DMS114 treated with DMSO at 0.1 percent for 48 hours (cell line): ENCODE data around the gene SCARF2.

Experiments used
- DNase-seq: peaks from one replicate; lab custom pipeline; 2025; ENCODE audit not compliant: unreplicated experiment; lab: John Stamatoyannopoulos, UW

SCARF2 gene

GRCh38 chr22:20439928-20440575, 2.4 kb upstream of the SCARF2 start:
- DNase-seq = no peak

GRCh38 chr22:20439556-20439927, 1.9 kb upstream of the SCARF2 start:
- DNase-seq = no peak

DNA sequence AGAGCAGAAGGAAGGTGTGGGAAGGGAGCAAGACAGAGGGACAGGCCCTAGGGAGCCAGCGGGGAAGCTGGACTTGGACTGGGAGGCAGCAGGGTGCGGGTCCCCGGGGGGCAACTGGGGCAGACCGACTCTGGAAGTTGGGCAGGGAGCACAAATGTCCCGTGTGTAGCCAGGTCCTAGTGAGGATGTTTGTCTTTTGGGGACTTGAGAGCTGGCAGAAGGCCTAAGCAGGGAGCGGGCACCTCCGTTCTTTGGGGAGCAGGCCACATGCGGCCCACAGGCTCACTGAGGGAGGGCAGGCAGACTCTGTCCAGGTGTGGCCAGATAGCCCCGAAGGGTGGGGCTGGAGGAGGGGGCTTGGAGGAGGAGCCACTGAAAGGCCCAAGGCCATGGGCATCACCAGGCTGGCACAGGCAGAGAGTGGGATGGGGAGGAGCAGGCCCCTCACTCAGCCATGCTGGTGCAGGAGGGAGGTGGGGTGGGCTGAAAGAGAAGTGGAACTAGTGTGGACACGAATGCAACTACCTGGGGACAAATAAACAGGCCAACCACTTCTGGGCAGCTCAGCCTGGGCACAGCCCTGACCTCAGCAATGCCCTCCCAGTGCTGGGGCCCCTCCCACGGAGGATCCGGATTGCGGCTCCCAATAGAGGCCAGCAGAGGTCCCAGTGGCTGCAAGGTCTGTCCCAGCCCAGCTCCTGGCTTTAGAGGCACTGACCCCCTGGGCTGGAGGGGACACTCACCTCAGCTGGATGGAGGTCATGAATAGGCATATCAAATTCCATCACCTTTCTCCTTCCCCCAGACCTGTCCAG, 1.3 kb upstream of the SCARF2 start:
- no peak for DNase-seq

GRCh38 chr22:20438427-20438677, 727 bp upstream of the SCARF2 start:
- DNase-seq = no peak

DNA sequence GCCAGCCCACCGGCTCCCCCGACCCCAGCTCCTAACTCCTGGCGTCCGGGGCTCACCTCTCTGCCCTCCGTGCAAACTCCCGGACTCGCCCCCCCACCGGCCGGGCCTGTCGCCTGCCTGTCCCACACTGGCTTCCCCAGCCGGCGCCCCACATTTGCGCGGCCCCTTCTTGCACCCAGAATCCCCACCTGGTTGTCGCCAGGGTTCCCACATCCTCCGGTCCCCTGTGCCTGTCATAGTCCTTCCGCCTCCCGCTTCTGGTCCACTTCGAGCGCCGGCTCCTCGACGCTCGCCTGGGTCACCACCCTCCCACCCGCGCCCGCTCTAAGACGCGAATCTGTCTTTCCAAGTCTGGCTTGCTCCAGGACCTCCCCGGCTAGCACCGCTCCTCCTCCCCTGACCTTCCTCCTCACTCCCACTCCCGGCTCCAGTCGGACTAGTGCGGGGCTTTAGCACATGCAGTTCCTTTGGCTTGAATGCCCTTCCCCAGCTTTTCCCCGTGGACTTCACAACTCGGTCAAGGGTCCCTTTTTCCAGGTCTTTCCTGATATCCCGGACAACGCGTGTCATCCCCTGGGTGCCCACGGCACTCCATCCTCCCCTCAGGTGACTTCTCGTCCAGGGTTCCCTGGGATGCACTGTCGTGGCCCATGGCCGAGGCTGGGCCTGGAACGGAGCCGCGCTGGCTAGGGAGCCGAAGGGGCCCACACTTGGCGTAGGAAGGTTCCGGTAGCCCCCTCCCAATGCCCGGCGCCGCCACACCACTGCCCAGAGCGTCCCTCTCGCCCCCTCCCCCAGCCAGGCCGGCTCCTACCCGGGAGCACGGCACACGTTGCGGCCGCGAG, 635 bp downstream of the SCARF2 start:
- no peak for DNase-seq

GRCh38 chr22:20436307-20436767, 1.3 kb downstream of the SCARF2 start:
- DNase-seq = no peak

DNA sequence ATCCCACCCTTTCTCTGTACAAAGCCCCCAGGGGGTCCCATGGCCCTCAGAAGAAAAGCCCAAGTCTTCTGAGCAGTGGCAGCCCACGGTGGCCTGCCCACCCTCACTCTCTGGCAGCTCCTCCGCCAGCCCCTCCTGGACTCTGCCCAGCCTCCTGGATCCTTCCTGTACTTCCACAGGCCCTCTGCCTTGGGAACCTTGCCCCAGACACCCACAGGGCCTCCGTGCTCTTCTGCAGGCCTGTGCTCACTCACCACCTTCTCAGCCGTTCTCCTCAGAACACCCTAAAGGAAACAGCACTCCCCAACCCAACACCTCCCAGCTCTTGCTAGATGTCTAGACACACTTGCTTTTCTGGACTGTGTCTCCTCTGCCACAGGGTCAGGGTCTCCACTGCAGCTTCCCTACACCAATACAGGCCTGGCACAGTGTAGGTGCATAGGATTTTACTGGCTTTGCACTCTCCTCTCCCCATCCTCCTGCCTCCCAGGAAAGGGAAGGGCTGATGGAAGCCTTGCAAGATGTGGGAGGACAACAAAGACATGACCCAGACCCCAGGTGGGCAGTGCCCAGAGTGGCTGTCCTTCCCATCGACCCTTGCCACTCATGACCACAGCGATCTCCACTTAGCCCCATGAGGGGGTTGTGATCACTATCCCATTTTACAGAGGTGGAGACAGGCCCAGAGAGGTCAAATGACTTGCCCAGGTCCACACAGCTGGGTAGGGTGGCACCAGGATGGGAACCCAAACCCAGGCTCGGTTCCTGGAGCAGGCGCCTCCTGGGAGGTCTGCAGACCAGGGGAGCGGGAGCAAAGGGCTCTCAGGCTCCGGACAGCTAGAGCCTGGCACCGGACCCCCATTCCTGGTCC, 2.0 kb downstream of the SCARF2 start:
- no peak for DNase-seq

DNA sequence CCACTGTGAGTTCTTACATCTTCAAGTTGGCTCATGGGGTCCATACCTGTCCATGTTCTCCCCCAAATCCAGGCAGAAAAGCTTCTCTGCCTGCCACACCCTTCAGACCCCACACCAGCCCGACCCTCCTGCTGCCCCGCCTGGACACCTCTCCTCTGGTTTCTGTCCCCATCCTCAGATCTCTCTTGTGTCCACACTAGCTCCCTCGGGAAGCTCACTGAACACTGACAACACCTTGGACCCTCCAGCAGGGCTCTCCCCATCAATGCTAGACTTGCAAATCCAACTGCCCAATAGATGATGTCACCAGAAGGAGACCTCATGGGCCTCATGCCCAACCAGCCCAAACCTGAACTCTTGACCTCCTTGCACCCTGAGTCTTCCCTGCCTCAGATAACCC, 2.9 kb downstream of the SCARF2 start:
- no peak for DNase-seq

- no peak for DNase-seq
Observed at GRCh38 chr22:20434264-20434751, 3.3 kb downstream of the SCARF2 start.

GRCh38 chr22:20433686-20434241, 3.9 kb downstream of the SCARF2 start:
- DNase-seq = no peak

DNA sequence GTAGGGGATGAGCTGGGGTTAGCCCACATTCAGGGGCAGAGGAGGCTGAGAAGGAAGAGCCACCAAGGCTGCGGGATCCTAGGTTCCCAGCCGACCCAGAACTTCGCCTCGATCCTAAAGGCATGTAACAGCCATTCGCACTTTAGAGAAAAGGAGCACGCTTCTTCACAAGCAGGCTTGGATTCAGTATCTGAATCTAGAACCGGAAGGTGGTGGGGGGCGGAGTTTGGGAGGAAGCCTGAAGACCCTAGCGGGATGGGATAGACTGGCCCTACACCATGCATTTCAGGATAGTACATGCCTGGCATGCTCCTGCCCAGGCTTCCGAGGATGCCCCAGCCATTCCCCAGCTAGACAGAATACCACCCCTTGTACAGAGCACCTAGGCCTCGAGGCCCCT, 4.4 kb downstream of the SCARF2 start:
- DNase-seq = no peak

- DNase-seq = no peak
Observed at GRCh38 chr22:20432244-20432686, 5.4 kb downstream of the SCARF2 start.

GRCh38 chr22:20431511-20432192, 6.0 kb downstream of the SCARF2 start:
- DNase-seq = no peak

DNA sequence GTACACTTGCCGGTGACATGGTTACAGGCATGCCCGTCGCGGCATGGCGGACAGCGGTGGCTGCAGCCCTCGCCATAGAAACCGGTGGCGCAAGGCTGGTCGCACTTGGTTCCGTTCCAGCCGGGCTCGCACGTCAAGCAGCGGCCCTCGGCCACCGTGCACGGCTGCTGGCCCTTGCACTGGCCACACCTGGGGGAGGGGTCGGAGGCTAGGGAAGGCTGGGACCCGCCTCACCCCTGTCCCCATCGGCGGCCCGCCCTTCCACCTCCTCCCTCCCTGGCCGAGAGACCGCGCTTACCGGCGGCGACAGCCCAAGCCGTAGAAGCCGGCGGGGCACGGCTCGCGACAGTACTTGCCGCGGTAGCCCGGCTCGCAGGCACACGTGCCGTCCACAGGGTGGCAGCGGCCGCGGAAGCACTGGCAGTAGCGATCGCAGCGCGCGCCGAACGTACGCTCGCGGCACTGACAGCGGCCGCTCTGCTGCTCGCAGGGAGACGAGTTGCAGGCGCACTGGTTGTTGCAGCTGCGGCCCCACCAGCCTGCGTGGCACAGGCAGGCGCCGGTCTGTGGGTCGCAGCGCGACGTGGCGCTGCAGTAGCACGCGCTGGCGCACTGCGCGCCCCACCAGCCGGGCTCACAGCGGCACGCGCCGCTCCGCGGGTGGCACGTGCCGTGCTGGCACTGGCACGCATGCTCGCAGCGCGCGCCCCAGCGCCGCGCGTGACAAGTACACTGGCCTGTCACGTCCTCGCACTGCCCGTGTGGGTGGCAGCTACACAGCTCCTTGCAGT, 6.7 kb downstream of the SCARF2 start:
- DNase-seq = no peak

GRCh38 chr22:20430101-20430719, 7.4 kb downstream of the SCARF2 start:
- DNase-seq = no peak

DNA sequence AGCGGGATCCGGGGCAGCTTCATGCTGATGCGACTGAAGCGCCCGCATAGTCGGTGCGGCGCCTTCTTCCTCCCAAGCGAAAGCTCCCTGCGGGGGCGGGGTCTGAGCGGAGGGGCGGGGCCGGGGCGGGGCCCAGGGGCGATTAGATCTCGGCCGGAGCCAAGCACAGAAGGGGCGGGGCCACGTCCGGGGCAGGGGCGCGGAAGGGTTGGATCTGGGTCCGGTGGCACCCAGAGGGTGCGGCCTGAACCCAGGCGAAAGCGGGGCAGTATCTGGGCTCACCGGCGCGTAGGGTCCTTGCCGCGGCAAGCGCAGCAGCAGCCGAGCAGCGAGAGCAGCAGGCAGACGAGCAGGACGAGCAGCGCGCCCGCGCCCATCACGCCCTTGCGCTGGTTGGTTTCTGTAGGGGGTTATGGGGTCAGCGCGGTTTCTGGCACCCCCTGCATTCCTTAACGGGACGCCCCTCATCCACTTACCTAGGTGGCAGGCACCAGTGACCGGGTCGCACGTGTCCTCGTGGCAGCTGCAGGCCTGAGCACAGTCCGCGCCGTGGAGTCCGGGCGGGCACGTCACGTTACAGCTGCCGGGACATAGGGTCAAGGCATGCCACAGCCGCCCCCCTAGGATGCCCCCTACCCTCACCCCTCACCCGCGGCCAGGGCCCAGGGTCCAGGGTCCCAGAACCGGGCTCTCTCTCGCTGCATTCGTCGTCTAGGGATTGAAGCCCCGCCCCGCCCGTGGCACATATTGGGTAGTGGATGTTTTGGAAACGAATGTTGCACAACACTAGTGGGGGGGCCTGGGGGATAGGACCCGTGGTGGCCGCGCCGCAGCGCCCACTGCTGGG, 8.1 kb downstream of the SCARF2 start:
- DNase-seq = no peak

- DNase-seq = no peak
Observed at GRCh38 chr22:20428496-20429253, 8.9 kb downstream of the SCARF2 start.
